GM12891 (cell line): ENCODE results near the gene ZNF862.

Experiments
- DNase-seq: peaks from one replicate; pipeline ENCODE4 v3.0.0; 2011; ENCODE audit warnings: low spot score; ENCODE audit not compliant: insufficient read length
- FAIRE-seq: peaks from 2 replicates; lab custom pipeline; 2011; peaks lifted over from hg19 to GRCh38; lab: Jason Lieb, UNC
- PAX5 ChIP-seq: IDR thresholded peaks from 2 replicates; pipeline ENCODE4 v1.6.1; 2011; ENCODE audit warnings: low read length, moderate library complexity, mild to moderate bottlenecking; ENCODE audit not compliant: insufficient read depth, severe bottlenecking
- POLR2A ChIP-seq: IDR thresholded peaks from 2 replicates; pipeline ENCODE4 v1.6.1; 2011; ENCODE audit warnings: low read depth, low read length, control low read depth
- POLR2AphosphoS5 ChIP-seq: IDR thresholded peaks from 2 replicates; pipeline ENCODE4 v1.6.1; 2011; ENCODE audit warnings: low read depth, low read length, control low read depth
- POU2F2 ChIP-seq: IDR thresholded peaks from 2 replicates; pipeline ENCODE4 v1.6.1; 2011; ENCODE audit warnings: low read depth, mild to moderate bottlenecking, control low read depth, low read length, moderate library complexity
- SPI1 ChIP-seq: IDR thresholded peaks from 2 replicates; pipeline ENCODE4 v1.6.1; 2011; ENCODE audit warnings: low read depth, low read length, control low read depth
- TAF1 ChIP-seq: IDR thresholded peaks from 2 replicates; pipeline ENCODE4 v1.6.1; 2011; ENCODE audit warnings: low read depth, low read length, control low read depth

The ZNF862 gene

DNA sequence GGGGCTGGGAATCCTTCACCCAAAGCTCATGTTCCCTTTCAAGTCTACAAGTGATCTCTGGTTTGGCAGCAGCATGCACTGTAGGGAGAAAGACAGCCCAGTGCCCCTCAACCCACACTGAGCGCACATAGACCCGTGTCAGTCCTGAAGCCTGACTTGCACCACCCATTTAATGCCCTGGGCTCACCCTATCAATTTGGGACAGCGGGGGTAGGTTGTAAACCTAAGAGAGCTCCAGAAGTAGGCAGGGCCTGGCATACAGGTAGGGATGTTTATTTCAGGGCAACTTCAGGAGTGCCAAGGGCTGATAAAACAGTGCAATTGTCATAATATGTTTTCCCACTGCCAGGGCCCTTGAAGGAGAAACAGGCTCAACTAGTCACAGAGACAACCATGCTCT is 32.1 kb downstream of the ZNF862 start:
- FAIRE-seq (no peak), DNase-seq (no peak)
- no peak for TF ChIP-seq TAF1
- TF ChIP-seq POU2F2 = no peak
- no peak for TF ChIP-seq PAX5
- no peak for TF ChIP-seq SPI1
- TF ChIP-seq POLR2AphosphoS5 = no peak
- no peak for TF ChIP-seq POLR2A

DNA sequence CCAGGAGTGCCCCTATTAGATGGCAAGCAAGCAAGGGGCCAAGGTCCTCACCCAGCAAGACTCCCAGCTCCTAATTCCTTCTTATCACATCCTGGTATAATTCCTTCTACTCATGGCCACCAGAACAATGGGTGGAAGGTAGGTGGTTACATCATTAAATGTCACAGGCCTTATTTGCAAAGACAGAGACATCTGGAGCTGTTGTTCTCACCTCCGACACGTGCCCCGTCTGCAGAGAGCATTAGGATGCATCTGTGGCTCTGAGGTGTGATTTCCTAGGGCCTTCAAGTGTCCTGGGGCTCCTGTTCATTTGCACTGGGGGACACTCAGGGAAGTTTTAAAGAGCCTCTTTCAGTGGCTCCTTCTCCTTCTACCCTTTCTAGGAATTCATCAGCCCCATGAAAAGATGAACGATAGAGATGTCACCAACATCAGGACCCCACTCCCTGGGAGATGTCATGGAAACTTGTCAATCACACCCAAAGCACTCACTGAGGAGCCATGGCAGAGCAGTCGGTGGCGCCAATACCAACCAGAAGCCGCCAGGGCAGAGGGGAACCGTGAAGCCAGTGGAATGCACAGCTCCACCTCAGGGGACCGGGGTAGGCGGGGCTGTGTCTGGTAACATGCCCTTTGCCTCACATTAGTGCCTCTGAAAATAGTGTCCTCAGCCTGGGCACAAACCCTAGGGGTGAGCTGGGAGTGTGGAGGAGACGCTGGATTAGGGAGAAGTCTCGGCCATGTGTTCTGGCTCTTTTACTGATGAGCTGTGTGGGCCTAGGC is 32.7 kb downstream of the ZNF862 start:
- TF ChIP-seq PAX5 (no peak), POLR2AphosphoS5 (no peak), POLR2A (no peak), TAF1 (no peak), SPI1 (no peak), POU2F2 (no peak)

DNA sequence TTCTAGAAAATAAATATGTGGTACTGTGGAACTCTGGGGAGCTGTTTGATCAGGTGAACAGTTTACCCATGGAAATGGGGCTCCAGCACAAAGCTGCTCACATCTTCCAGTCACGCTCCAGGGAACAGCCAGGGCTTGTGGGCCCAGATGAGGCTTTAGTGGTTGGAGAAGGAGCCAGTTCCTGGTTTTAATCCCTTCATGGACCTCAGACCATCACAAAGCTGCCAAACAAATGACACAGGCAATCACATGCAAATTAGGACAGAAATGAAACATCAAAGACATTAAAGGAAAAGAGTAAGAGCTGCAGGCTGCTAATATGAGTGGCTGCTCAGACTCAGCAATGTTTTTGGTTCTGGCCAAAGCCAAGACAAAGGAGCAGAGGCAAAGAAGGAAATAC is 33.4 kb downstream of the ZNF862 start:
- no peak for FAIRE-seq
- no peak for DNase-seq
- TF ChIP-seq POLR2A (no peak), POU2F2 (0 out of 2 replicates have a peak, but pooled peaks have one; percentile 43), PAX5 (peak; percentile 54), POLR2AphosphoS5 (no peak), SPI1 (peak; percentile 76)

More for the DNA sequence above, 32.7 kb downstream of the ZNF862 start:
- FAIRE-seq (no peak), DNase-seq (no peak)

DNA sequence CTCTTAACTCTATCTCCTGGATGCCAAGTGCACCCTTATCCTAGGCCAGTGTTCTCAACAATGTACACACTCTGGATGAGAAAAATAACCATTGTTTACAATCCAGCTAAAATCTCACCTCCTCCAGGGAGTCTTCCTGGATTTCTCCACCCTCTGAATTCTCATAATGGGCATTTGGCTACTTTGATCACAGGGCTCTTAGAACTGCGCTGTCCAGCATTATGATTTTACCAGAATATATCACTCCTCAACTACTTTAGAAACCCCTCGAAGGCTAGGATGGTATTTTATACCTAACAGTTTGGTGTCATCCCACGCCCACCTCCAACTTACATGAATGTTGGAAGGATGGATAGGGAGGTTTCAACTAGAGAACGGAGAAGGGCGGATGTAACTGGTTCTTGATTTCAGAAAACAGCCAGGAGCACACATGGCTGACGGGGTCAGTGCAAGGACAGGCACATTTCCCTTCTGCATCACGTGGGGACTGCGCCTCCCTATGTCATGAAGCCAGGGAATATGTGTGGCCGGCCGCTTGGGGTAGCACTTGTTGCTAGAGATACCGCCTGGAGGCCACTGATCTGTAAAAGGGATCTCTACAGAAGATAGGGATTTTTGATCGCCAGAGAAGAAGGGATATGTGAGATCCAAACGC is 34.4 kb downstream of the ZNF862 start:
- FAIRE-seq = peak; percentile 71
- TF ChIP-seq TAF1 (no peak), SPI1 (no peak)
- DNase-seq = no peak

DNA sequence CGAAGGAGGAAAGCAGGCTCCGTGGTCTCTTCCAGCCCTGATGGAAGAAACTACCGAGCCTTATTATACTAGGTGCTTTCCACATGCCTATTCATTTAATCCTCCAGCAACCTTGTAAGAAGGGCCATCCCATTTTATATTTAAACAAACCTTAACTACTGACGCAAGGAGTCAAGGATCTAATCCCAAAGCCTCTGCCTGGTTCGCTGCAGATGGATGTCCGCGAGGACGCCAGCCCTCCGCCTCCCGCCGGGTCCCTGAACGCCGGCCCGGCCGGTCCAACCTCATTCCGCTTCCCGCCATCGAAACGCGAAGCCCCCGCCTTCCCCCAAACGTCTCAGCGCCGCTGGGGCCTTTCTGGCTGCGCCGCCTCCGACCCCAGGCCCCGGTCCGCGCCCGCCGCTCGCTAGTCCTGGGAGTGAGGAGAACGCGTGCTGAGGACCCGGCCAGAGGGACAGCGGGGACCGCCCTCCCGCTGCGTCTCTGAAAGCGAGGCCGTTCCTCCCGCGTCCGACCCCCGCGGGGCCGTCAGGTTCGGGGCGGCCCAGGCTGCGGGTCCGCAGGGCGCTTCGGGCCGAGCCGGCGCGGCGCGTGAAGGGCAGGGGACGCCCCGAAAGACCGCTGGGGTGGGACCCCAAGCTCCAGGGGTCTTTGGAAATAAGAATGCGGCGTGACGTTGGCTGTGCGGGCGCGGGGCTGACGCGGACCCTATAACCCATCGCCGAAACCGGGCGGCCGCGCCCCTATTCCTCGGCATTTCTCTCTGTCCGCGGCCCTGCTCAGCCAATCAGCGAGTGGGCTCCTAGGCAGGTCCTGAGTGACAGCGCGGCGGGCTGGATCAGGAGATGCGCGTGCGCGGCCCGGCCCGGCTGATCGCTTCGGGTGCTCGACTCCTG is 35.1 kb downstream of the ZNF862 start, which contains the start of gene ATP6V0E2:
Gene ATP6V0E2, plus strand, starts transcription at position 896 of the 896 bp plus-strand sequence. CDS start 97 bp downstream, outside the sequence.
- DNase-seq (peak; percentile 98), FAIRE-seq (no peak)
- TF ChIP-seq TAF1 (no peak), POLR2AphosphoS5 (no peak), SPI1 (no peak), POU2F2 (no peak), POLR2A (no peak), PAX5 (no peak)

DNA sequence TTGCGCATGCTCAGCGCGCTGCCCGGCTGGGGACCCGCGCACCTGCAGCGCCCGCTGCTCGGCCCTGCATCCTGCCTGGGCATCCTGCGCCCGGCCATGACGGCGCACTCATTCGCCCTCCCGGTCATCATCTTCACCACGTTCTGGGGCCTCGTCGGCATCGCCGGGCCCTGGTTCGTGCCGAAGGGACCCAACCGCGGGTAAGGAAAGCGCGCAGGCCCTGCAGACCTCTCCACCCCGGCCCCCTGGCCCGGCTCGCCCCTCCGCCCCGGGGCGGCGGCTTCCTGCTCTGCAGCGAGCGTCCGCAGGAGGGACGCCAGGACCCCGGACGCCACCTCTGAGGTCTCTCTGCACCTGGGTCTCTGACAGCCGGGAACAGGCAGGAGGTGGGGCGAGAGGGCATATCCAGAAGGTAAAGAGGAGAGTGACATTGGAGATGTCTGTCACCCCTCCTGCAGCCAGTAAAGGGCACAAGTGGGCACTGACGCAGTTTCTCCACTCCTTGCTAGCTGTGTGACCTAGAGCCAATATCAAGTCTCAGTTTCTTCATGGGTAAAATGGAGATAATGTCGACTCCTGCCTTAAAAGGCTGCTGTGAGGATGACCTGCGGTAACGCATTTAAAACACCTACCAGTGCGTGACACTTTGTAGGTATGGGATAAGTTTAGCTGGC is 35.9 kb downstream of the ZNF862 start:
- no peak for DNase-seq
- peak; percentile 99 for FAIRE-seq
- TF ChIP-seq POLR2AphosphoS5 (no peak), SPI1 (no peak), POU2F2 (no peak), PAX5 (no peak), TAF1 (no peak), POLR2A (no peak)

DNA sequence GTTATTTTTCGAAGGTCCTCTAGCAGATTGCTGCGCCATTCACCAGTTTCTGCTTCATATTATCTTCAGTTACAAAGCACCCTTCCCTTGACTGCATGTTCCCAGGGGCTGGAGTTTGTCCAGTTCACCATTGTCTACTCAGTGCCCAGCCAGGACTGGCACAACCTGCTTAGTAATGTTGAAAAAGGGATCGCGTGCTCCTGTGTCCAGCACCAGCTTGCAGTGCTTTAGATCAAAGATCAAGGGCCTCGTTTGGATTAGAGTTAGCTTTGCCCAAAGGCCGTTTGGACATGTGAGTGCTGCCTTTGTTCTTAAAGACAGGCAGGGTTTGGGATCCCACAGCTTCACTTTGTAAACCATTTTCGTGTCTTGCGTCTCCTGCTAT is 36.5 kb downstream of the ZNF862 start:
- DNase-seq = no peak
- FAIRE-seq = peak; percentile 66
- TF ChIP-seq POLR2A (no peak), TAF1 (no peak), PAX5 (no peak)

DNA sequence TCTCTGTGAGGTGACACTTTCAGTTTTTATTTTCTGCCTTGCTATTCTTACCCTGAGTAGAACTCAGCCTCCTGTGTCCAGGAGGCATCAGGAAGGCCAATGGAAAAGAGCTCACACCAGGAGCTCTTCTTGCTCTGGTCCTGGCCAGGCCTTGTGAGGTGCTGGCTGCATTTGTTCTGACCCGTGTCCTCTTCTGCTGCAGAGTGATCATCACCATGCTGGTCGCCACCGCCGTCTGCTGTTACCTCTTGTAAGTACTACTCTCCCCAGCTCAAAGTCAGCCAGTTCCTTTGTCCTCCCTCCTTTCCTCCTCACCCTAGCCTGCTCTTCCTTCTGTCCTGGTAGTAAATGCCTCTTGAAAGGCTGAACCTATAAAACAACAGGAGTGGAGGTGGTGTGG is 37.2 kb downstream of the ZNF862 start:
- FAIRE-seq = no peak
- TF ChIP-seq TAF1 = no peak
- no peak for TF ChIP-seq PAX5
- TF ChIP-seq POU2F2 = no peak
- no peak for TF ChIP-seq SPI1
- no peak for TF ChIP-seq POLR2A
- no peak for TF ChIP-seq POLR2AphosphoS5
- no peak for DNase-seq
